WTC11 (cell line): ENCODE results near the gene PRKCQ. TPM values are rescaled to one million over a fixed set of nuclear protein-coding genes. Genes with fewer than 3 reads are reported as not detected.

Experiments used
- ATAC-seq: fragments of 200-7000 bp; cut with Tn5 transposase; 2 replicates; pipeline ENCODE4 v1.10.0; 2021; ENCODE audit warnings: mild to moderate bottlenecking, moderate library complexity
- CTCF ChIA-PET: fragments of 300-600 bp; sonication (Branson Sonifier 250); formaldehyde crosslinking; loops from one replicate; lab custom pipeline; 2021; ENCODE audit warnings: antibody characterized with exemption; lab: Charles Lee
- POLR2A ChIA-PET: fragments of 350-600 bp; sonication (Branson Sonifier 250); formaldehyde crosslinking; loops from one replicate; lab custom pipeline; 2021; ENCODE audit warnings: antibody characterized with exemption; lab: Charles Lee
- DNase-seq: peaks from one replicate; pipeline ENCODE4 v3.0.0; 2021; ENCODE audit warnings: low spot score
- H3K27ac Mint-ChIP-seq: 2 replicates; pipeline ENCODE4 v1.8.0; 2021; ENCODE audit warnings: mixed read lengths
- H3K27me3 Mint-ChIP-seq: 2 replicates; pipeline ENCODE4 v1.8.0; 2021; ENCODE audit warnings: low read depth, mild to moderate bottlenecking, moderate library complexity, mixed read lengths
- H3K36me3 Mint-ChIP-seq: 2 replicates; pipeline ENCODE4 v1.8.0; 2021; ENCODE audit warnings: mixed read lengths
- H3K4me1 Mint-ChIP-seq: 2 replicates; pipeline ENCODE4 v1.8.0; 2022; ENCODE audit warnings: mixed read lengths
- H3K4me3 Mint-ChIP-seq: 2 replicates; pipeline ENCODE4 v1.8.0; 2021; ENCODE audit warnings: mild to moderate bottlenecking, moderate library complexity, mixed read lengths
- H3K9me3 Mint-ChIP-seq: 2 replicates; pipeline ENCODE4 v1.8.0; 2021; ENCODE audit warnings: mixed read lengths
- EMX1 ChIP-seq: fragments of 250-450 bp; sonication (Bioruptor Pico); IDR thresholded peaks from 2 replicates; pipeline ENCODE4 v1.8.0; 2021; ENCODE audit warnings: mild to moderate bottlenecking
- ETV6 ChIP-seq: sonication (generic); formaldehyde crosslinking; IDR thresholded peaks from 2 replicates; pipeline ENCODE4 v1.8.1; 2022; ENCODE audit warnings: mild to moderate bottlenecking, missing genetic modification reagents
- FOXP1 ChIP-seq: sonication (generic); formaldehyde crosslinking; IDR thresholded peaks from 2 replicates; pipeline ENCODE4 v1.8.0; 2022; ENCODE audit warnings: missing genetic modification reagents, mild to moderate bottlenecking, moderate library complexity, borderline replicate concordance
- GABPB1 ChIP-seq: sonication (generic); formaldehyde crosslinking; IDR thresholded peaks from 2 replicates; pipeline ENCODE4 v1.8.1; 2023; ENCODE audit warnings: mild to moderate bottlenecking, missing genetic modification reagents
- MYBL2 ChIP-seq: sonication (generic); formaldehyde crosslinking; IDR thresholded peaks from 2 replicates; pipeline ENCODE4 v1.8.1; 2023; ENCODE audit warnings: mild to moderate bottlenecking, moderate library complexity, missing genetic modification reagents
- NFE2L1 ChIP-seq: sonication (generic); formaldehyde crosslinking; IDR thresholded peaks from 2 replicates; pipeline ENCODE4 v1.8.1; 2023; ENCODE audit warnings: missing genetic modification reagents
- NR3C1 ChIP-seq: sonication (generic); formaldehyde crosslinking; conservative IDR thresholded peaks from 2 replicates; pipeline ENCODE4 v1.8.1; 2023; ENCODE audit warnings: low read depth, mild to moderate bottlenecking, missing genetic modification reagents
- RORB ChIP-seq: fragments of 250-450 bp; sonication (Bioruptor Pico); IDR thresholded peaks from 2 replicates; pipeline ENCODE4 v1.9.0; 2021; ENCODE audit warnings: mild to moderate bottlenecking
- SMAD4 ChIP-seq: sonication (generic); formaldehyde crosslinking; IDR thresholded peaks from 2 replicates; pipeline ENCODE4 v1.8.0; 2022; ENCODE audit warnings: mild to moderate bottlenecking, missing genetic modification reagents
- TP53 ChIP-seq: sonication (generic); formaldehyde crosslinking; IDR thresholded peaks from 2 replicates; pipeline ENCODE4 v1.8.1; 2023; ENCODE audit warnings: mild to moderate bottlenecking, missing genetic modification reagents
- ZBTB21 ChIP-seq: sonication (generic); formaldehyde crosslinking; IDR thresholded peaks from 2 replicates; pipeline ENCODE4 v1.8.1; 2023; ENCODE audit warnings: mild to moderate bottlenecking, missing genetic modification reagents, borderline replicate concordance
- ZNF219 ChIP-seq: sonication (generic); formaldehyde crosslinking; IDR thresholded peaks from 2 replicates; pipeline ENCODE4 v1.8.0; 2023; ENCODE audit warnings: missing genetic modification reagents, mild to moderate bottlenecking, borderline replicate concordance
- ZNF232 ChIP-seq: sonication (generic); formaldehyde crosslinking; IDR thresholded peaks from 2 replicates; pipeline ENCODE4 v1.8.0; 2022; ENCODE audit warnings: mild to moderate bottlenecking, missing genetic modification reagents
- ZNF317 ChIP-seq: sonication (generic); formaldehyde crosslinking; IDR thresholded peaks from 2 replicates; pipeline ENCODE4 v1.8.1; 2023; ENCODE audit warnings: low read depth, mild to moderate bottlenecking, moderate library complexity, missing genetic modification reagents, borderline replicate concordance
- ZNF671 ChIP-seq: fragments of 250-450 bp; sonication (Bioruptor Pico); IDR thresholded peaks from 2 replicates; pipeline ENCODE4 v1.8.0; 2021; ENCODE audit warnings: mild to moderate bottlenecking
- total RNA-seq: library from RNA; stranded (reverse); gene quantifications from 3 replicates; pipeline ENCODE4 v1.2.3, GENCODE V29; 2021
- TF ChIP-seq, protein P1 (sequence below): sonication (generic); formaldehyde crosslinking; conservative IDR thresholded peaks from 2 replicates; pipeline ENCODE4 v1.8.1; 2022; ENCODE audit warnings: mild to moderate bottlenecking, missing genetic modification reagents
- TF ChIP-seq, protein P2 (sequence below): sonication (generic); formaldehyde crosslinking; IDR thresholded peaks from 2 replicates; pipeline ENCODE4 v1.8.1; 2023; ENCODE audit warnings: mild to moderate bottlenecking, missing genetic modification reagents, moderate library complexity
- TF ChIP-seq, protein P3 (sequence below): fragments of 200-600 bp; IDR thresholded peaks from 2 replicates; pipeline ENCODE4 v1.8.0; 2022; ENCODE audit warnings: antibody characterized with exemption
- TF ChIP-seq, protein P4 (sequence below): sonication (generic); formaldehyde crosslinking; IDR thresholded peaks from 2 replicates; pipeline ENCODE4 v1.8.0; 2022; ENCODE audit warnings: missing genetic modification reagents
- TF ChIP-seq, protein P5 (sequence below): sonication (generic); formaldehyde crosslinking; IDR thresholded peaks from 2 replicates; pipeline ENCODE4 v1.8.0; 2022; ENCODE audit warnings: mild to moderate bottlenecking, missing genetic modification reagents
- TF ChIP-seq, protein P6 (sequence below): sonication (generic); formaldehyde crosslinking; IDR thresholded peaks from 2 replicates; pipeline ENCODE4 v1.8.1; 2023; ENCODE audit warnings: mild to moderate bottlenecking, missing genetic modification reagents, moderate library complexity
- TF ChIP-seq, protein P7 (sequence below): sonication (generic); formaldehyde crosslinking; IDR thresholded peaks from 2 replicates; pipeline ENCODE4 v1.8.0; 2022; ENCODE audit warnings: mild to moderate bottlenecking, missing genetic modification reagents

PRKCQ gene
- total RNA-seq, 1 experiment from 2014 or later, result 8.7 TPM

DNA sequence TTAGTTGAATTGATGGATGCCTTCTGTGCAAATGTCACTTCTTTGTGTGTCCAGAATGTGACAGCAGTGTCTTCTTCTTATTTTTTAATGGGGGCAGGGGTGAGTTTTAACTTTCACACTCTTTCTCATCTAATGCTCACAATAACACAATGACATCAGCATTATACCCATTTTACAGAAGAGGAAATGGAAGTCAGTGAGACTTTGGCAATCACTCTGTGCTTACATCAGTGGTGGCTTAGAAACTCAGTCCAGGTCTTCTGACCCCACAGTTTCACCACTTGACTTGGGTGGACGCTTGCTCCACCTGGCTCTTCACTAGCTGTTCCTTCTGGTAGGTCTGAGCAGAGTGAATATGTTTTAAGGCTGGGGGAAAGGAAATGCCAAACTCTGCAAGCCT is 124.0 kb downstream of the PRKCQ start:
- ATAC-seq (no peak), DNase-seq (no peak)
- TF ChIP-seq, protein P1, sequence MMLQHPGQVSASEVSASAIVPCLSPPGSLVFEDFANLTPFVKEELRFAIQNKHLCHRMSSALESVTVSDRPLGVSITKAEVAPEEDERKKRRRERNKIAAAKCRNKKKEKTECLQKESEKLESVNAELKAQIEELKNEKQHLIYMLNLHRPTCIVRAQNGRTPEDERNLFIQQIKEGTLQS (CRISPR knock-in tag), result no peak
- TF ChIP-seq, protein P2, sequence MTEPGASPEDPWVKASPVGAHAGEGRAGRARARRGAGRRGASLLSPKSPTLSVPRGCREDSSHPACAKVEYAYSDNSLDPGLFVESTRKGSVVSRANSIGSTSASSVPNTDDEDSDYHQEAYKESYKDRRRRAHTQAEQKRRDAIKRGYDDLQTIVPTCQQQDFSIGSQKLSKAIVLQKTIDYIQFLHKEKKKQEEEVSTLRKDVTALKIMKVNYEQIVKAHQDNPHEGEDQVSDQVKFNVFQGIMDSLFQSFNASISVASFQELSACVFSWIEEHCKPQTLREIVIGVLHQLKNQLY (CRISPR knock-in tag), result no peak
- TF ChIP-seq, protein P3, sequence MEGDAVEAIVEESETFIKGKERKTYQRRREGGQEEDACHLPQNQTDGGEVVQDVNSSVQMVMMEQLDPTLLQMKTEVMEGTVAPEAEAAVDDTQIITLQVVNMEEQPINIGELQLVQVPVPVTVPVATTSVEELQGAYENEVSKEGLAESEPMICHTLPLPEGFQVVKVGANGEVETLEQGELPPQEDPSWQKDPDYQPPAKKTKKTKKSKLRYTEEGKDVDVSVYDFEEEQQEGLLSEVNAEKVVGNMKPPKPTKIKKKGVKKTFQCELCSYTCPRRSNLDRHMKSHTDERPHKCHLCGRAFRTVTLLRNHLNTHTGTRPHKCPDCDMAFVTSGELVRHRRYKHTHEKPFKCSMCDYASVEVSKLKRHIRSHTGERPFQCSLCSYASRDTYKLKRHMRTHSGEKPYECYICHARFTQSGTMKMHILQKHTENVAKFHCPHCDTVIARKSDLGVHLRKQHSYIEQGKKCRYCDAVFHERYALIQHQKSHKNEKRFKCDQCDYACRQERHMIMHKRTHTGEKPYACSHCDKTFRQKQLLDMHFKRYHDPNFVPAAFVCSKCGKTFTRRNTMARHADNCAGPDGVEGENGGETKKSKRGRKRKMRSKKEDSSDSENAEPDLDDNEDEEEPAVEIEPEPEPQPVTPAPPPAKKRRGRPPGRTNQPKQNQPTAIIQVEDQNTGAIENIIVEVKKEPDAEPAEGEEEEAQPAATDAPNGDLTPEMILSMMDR, result no peak
- TF ChIP-seq ZNF232, result no peak
- TF ChIP-seq EMX1 (CRISPR knock-in tag), result no peak
- TF ChIP-seq NFE2L1 (CRISPR knock-in tag), result no peak
- TF ChIP-seq TP53 (CRISPR knock-in tag), result no peak
- no peak overlapping the region for H3K27ac Mint-ChIP-seq
- peaks cover 47% of the 10 kb centered on the region for H3K9me3 Mint-ChIP-seq
- peaks cover 66% of the 10 kb centered on the region for H3K36me3 Mint-ChIP-seq
- POLR2A ChIA-PET, result no interaction called here
- H3K4me1 Mint-ChIP-seq, result no peaks in the 10 kb centered on the region
- H3K4me3 Mint-ChIP-seq, result no peak overlapping the region
- CTCF ChIA-PET, result no interaction called here
- H3K27me3 Mint-ChIP-seq, result no peaks in the 10 kb centered on the region

DNA sequence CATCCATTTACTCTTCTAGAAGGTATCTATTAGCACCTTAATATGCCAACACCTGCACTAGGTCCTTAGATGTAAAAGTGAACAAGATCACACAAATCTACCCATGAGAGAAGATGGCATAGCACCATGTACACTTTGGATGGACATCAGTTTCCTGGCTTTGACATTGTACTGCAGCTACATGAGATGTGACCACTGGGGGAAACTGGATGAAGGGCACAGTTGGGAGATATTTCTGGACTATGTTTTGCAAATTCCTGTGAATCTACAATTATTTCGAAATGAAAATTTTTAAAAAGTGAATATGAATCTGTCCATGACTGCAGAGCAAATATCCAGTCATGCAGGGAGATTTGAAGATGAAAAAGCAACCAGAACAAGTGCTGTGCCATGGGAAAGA is 124.5 kb downstream of the PRKCQ start:
- no peak overlapping the region for H3K27ac Mint-ChIP-seq
- peaks cover 62% of the 10 kb centered on the region for H3K36me3 Mint-ChIP-seq
- H3K27me3 Mint-ChIP-seq, result no peaks in the 10 kb centered on the region
- H3K4me1 Mint-ChIP-seq, result no peaks in the 10 kb centered on the region
- H3K4me3 Mint-ChIP-seq, result no peak overlapping the region
- DNase-seq (no peak), ATAC-seq (no peak)
- CTCF ChIA-PET, result no interaction called here
- TF ChIP-seq FOXP1 (CRISPR knock-in tag) (no peak), NR3C1 (CRISPR knock-in tag) (no peak), ZBTB21 (CRISPR knock-in tag) (no peak), ZNF671 (no peak), ETV6 (CRISPR knock-in tag) (no peak), GABPB1 (CRISPR knock-in tag) (no peak), RORB (CRISPR knock-in tag) (no peak), ZNF219 (no peak), MYBL2 (no peak), ZNF317 (no peak), ZNF232 (no peak), SMAD4 (CRISPR knock-in tag) (no peak)
- TF ChIP-seq, protein P4, sequence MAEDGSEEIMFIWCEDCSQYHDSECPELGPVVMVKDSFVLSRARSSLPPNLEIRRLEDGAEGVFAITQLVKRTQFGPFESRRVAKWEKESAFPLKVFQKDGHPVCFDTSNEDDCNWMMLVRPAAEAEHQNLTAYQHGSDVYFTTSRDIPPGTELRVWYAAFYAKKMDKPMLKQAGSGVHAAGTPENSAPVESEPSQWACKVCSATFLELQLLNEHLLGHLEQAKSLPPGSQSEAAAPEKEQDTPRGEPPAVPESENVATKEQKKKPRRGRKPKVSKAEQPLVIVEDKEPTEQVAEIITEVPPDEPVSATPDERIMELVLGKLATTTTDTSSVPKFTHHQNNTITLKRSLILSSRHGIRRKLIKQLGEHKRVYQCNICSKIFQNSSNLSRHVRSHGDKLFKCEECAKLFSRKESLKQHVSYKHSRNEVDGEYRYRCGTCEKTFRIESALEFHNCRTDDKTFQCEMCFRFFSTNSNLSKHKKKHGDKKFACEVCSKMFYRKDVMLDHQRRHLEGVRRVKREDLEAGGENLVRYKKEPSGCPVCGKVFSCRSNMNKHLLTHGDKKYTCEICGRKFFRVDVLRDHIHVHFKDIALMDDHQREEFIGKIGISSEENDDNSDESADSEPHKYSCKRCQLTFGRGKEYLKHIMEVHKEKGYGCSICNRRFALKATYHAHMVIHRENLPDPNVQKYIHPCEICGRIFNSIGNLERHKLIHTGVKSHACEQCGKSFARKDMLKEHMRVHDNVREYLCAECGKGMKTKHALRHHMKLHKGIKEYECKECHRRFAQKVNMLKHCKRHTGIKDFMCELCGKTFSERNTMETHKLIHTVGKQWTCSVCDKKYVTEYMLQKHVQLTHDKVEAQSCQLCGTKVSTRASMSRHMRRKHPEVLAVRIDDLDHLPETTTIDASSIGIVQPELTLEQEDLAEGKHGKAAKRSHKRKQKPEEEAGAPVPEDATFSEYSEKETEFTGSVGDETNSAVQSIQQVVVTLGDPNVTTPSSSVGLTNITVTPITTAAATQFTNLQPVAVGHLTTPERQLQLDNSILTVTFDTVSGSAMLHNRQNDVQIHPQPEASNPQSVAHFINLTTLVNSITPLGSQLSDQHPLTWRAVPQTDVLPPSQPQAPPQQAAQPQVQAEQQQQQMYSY, result no peak
- TF ChIP-seq, protein P3, result no peak
- TF ChIP-seq, protein P5, sequence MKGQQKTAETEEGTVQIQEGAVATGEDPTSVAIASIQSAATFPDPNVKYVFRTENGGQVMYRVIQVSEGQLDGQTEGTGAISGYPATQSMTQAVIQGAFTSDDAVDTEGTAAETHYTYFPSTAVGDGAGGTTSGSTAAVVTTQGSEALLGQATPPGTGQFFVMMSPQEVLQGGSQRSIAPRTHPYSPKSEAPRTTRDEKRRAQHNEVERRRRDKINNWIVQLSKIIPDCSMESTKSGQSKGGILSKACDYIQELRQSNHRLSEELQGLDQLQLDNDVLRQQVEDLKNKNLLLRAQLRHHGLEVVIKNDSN (CRISPR knock-in tag), result no peak
- TF ChIP-seq, protein P6, sequence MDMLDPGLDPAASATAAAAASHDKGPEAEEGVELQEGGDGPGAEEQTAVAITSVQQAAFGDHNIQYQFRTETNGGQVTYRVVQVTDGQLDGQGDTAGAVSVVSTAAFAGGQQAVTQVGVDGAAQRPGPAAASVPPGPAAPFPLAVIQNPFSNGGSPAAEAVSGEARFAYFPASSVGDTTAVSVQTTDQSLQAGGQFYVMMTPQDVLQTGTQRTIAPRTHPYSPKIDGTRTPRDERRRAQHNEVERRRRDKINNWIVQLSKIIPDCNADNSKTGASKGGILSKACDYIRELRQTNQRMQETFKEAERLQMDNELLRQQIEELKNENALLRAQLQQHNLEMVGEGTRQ (CRISPR knock-in tag), result no peak
- TF ChIP-seq, protein P7, sequence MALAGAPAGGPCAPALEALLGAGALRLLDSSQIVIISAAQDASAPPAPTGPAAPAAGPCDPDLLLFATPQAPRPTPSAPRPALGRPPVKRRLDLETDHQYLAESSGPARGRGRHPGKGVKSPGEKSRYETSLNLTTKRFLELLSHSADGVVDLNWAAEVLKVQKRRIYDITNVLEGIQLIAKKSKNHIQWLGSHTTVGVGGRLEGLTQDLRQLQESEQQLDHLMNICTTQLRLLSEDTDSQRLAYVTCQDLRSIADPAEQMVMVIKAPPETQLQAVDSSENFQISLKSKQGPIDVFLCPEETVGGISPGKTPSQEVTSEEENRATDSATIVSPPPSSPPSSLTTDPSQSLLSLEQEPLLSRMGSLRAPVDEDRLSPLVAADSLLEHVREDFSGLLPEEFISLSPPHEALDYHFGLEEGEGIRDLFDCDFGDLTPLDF, result no peak
- POLR2A ChIA-PET, result no interaction called here
- H3K9me3 Mint-ChIP-seq, result peaks cover 42% of the 10 kb centered on the region
